K562 (cell line): Measurements from ENCODE around the gene SGSM2. TPM values are rescaled to one million over a fixed set of nuclear protein-coding genes. Genes with fewer than 3 reads are reported as not detected.

Source experiments
- AFF1 ChIP-seq, 2 experiments: fragments of 450-650 bp; IDR thresholded peaks; 2 replicates each; pipeline ENCODE4 v1.6.1; 2018; ENCODE audit warnings: mild to moderate bottlenecking in 2 of 2, low read depth in 1 of 2; ENCODE audit not compliant: partially characterized antibody in 2 of 2
- CCAR2 ChIP-seq: fragments of 200-400 bp; formaldehyde crosslinking; IDR thresholded peaks from 2 replicates; pipeline ENCODE4 v1.6.1; 2017; ENCODE audit warnings: mild to moderate bottlenecking, low read depth, low read length
- CCNT2 ChIP-seq: IDR thresholded peaks from 2 replicates; pipeline ENCODE4 v1.6.1; 2011; ENCODE audit warnings: borderline replicate concordance, low read depth, mild to moderate bottlenecking, moderate library complexity, mixed read lengths, low read length; ENCODE audit not compliant: insufficient read length; ENCODE audit errors: extremely low read depth
- CEBPG ChIP-seq, 3 experiments: fragments of 200-800 bp in 1 of 3; sonication (Bioruptor generic) in 1 of 3; sonication (generic) in 1 of 3; formaldehyde crosslinking in 1 of 3; IDR thresholded peaks in 2 of 3; conservative IDR thresholded peaks in 1 of 3; 2 replicates each; pipeline versions ENCODE4 v1.6.1 to v1.8.0; 2016 to 2022; ENCODE audit warnings: missing compliant biosample characterization in 2 of 3, missing genetic modification characterization in 2 of 3, mild to moderate bottlenecking in 1 of 3, missing genetic modification reagents in 1 of 3
- CHCHD3 ChIP-seq: fragments of 250-450 bp; sonication (Bioruptor Pico); IDR thresholded peaks from 2 replicates; pipeline ENCODE4 v2.1.2; 2022; ENCODE audit warnings: mild to moderate bottlenecking
- CREB3 ChIP-seq: fragments of 450-650 bp; conservative IDR thresholded peaks from 2 replicates; pipeline ENCODE4 v1.6.1; 2016; ENCODE audit warnings: missing genetic modification characterization, low read depth, mild to moderate bottlenecking, missing compliant biosample characterization, moderate library complexity
- CREM ChIP-seq: IDR thresholded peaks from 2 replicates; pipeline ENCODE4 v1.6.1; 2014; ENCODE audit warnings: antibody characterized with exemption, low read depth
- CXXC5 ChIP-seq: fragments of 250-450 bp; sonication (Bioruptor Pico); IDR thresholded peaks from 2 replicates; pipeline ENCODE4 v1.8.0; 2022; ENCODE audit warnings: inconsistent platforms, mild to moderate bottlenecking, moderate library complexity
- ESRRB ChIP-seq: fragments of 250-450 bp; sonication (Bioruptor Pico); IDR thresholded peaks from 2 replicates; pipeline ENCODE4 v1.5.0; 2020; ENCODE audit warnings: mild to moderate bottlenecking, moderate library complexity, borderline replicate concordance
- ETV6 ChIP-seq, 3 experiments: fragments of 150-350 bp in 1 of 3; sonication (generic) in 1 of 3; formaldehyde crosslinking in 1 of 3; IDR thresholded peaks; 2 replicates each; pipeline versions ENCODE4 v1.6.1 to v1.8.0; 2014 to 2022; ENCODE audit warnings: borderline replicate concordance in 2 of 3, low read depth in 2 of 3, antibody characterized with exemption in 1 of 3, low read length in 1 of 3, mild to moderate bottlenecking in 1 of 3, missing genetic modification reagents in 1 of 3
- GATAD2B ChIP-seq: fragments of 450-650 bp; IDR thresholded peaks from 2 replicates; pipeline ENCODE4 v1.6.1; 2017; ENCODE audit warnings: mild to moderate bottlenecking, borderline replicate concordance
- KLF16 ChIP-seq: IDR thresholded peaks from 2 replicates; pipeline ENCODE4 v1.6.1; 2016; ENCODE audit warnings: antibody characterized with exemption
- LEF1 ChIP-seq: fragments of 450-650 bp; IDR thresholded peaks from 2 replicates; pipeline ENCODE4 v1.6.1; 2016; ENCODE audit warnings: mild to moderate bottlenecking
- POLR2A ChIP-seq: fragments of 450-650 bp; conservative IDR thresholded peaks from 2 replicates; pipeline ENCODE4 v1.6.1; 2016
- POLR2H ChIP-seq: IDR thresholded peaks from 2 replicates; pipeline ENCODE4 v1.6.1; 2016; ENCODE audit warnings: missing genetic modification characterization, low read depth, mild to moderate bottlenecking, control low read depth, missing compliant biosample characterization, moderate library complexity
- RNF2 ChIP-seq: sonication (generic); IDR thresholded peaks from 2 replicates; pipeline ENCODE4 v1.6.1; 2016
- SLC30A9 ChIP-seq: fragments of 250-450 bp; sonication (Bioruptor Pico); IDR thresholded peaks from 2 replicates; pipeline ENCODE4 v1.8.0; 2022; ENCODE audit warnings: mild to moderate bottlenecking, moderate library complexity
- STAG1 ChIP-seq: sonication (generic); formaldehyde crosslinking; IDR thresholded peaks from 2 replicates; pipeline ENCODE4 v1.5.0; 2020; ENCODE audit warnings: missing genetic modification reagents, borderline replicate concordance
- TBL1XR1 ChIP-seq, 2 experiments: IDR thresholded peaks; 2 replicates each; pipeline ENCODE4 v1.6.1; 2012; ENCODE audit warnings: improper control_type of control experiment in 2 of 2, low read length in 2 of 2, mild to moderate bottlenecking in 1 of 2
- TCF7L2 ChIP-seq: fragments of 150-350 bp; IDR thresholded peaks from 2 replicates; pipeline ENCODE4 v1.6.1; 2016; ENCODE audit warnings: low read depth, mild to moderate bottlenecking, low read length, moderate library complexity
- TSC22D4 ChIP-seq: fragments of 450-650 bp; IDR thresholded peaks from 2 replicates; pipeline ENCODE4 v1.6.1; 2016; ENCODE audit warnings: missing genetic modification characterization, missing biosample characterization, control low read depth
- XRCC4 ChIP-seq: IDR thresholded peaks from one replicate; pipeline ENCODE4 v1.6.1; 2011; ENCODE audit not compliant: insufficient read depth, insufficient read length; ENCODE audit errors: extremely low read depth
- ZZZ3 ChIP-seq: fragments of 450-650 bp; IDR thresholded peaks from 2 replicates; pipeline ENCODE4 v1.6.1; 2016; ENCODE audit warnings: antibody characterized with exemption, mild to moderate bottlenecking, moderate library complexity
- polyA plus RNA-seq, 8 experiments: library from polyadenylated mRNA; depleted of rRNA in 4 of 8; stranded (reverse) in 5 of 8; unstranded in 3 of 8; fragments of >200 nt; fragmentation: Nextera tagmentation in 2 of 8; fragmentation: Illumina TruSeq in 1 of 8; extraction: Ambion mirVana in 2 of 8; extraction: Trizol in 1 of 8; gene quantifications; 2 replicates each; pipeline versions ENCODE4 v1.2.1 to v1.2.3, GENCODE V29; 2011 to 2014; ENCODE audit warnings: inconsistent platforms in 1 of 8, missing spikeins in 1 of 8
- total RNA-seq, 7 experiments: library from RNA; depleted of rRNA in 6 of 7; stranded (reverse); fragments of >200 nt in 6 of 7; fragmentation: Illumina TruSeq in 2 of 7; extraction: Trizol in 2 of 7; gene quantifications; 2 replicates each; pipeline versions ENCODE4 v1.2.1 to v1.2.3, GENCODE V29; 2011 to 2021; ENCODE audit warnings: low replicate concordance in 1 of 7

The SGSM2 gene
- total and polyA plus RNA-seq, 9 of the 15 experiments (the other 6 are each of a cell fraction or from before 2014, with no cell fraction given) = 0.20 to 26.3 (median 14.8) TPM

GRCh38 chr17:2399572-2400473 is 62.5 kb downstream of the SGSM2 start (continued):
- TF ChIP-seq CREB3 (tag) = 0 out of 2 replicates have a peak, but pooled peaks have one; percentile 42
- no peak for TF ChIP-seq TSC22D4 (tag)
- no peak for TF ChIP-seq TCF7L2
- peak; percentile 91 for TF ChIP-seq CREM
- TF ChIP-seq XRCC4 = no peak
- TF ChIP-seq CEBPG (CRISPR knock-in tag; IDR thresholded peaks at IDR 0.05) = peak; percentile 33; the same call in 1 of the 2 replicates
- peak in 1 of 2 experiments; percentile 58; a peak in 2 of 4 replicates for TF ChIP-seq CEBPG (tag; conservative IDR thresholded peaks at IDR 0.05 in 1 of 2, IDR thresholded peaks at IDR 0.05 in 1 of 2)
- peak; percentile 52; the same call in 1 of the 2 replicates for TF ChIP-seq RNF2
- TF ChIP-seq CCNT2 = peak; percentile 85
- TF ChIP-seq STAG1 (CRISPR knock-in tag) = no peak
- peak in 1 of 2 experiments; percentile 7; a peak in 1 of 4 replicates for TF ChIP-seq TBL1XR1 (IDR thresholded peaks at IDR 0.05; ENCODE audit: low read length in 2 of 2)
- peak; percentile 81 for TF ChIP-seq POLR2A
- TF ChIP-seq CCAR2 = no peak
- TF ChIP-seq SLC30A9 = no peak
- TF ChIP-seq CXXC5 = peak; percentile 85
- TF ChIP-seq GATAD2B = no peak
- peak; percentile 66 for TF ChIP-seq POLR2H (tag)
- no peak for TF ChIP-seq ETV6 (IDR thresholded peaks at IDR 0.05; ENCODE audit: borderline replicate concordance in 1 of 2, low read depth in 2 of 2, low read length in 1 of 2)
- no peak for TF ChIP-seq ETV6 (CRISPR knock-in tag; IDR thresholded peaks at IDR 0.05; ENCODE audit: borderline replicate concordance)
- no peak for TF ChIP-seq LEF1
- no peak for TF ChIP-seq KLF16
- TF ChIP-seq CHCHD3 (CRISPR knock-in tag) = no peak
- TF ChIP-seq ESRRB (CRISPR knock-in tag) = no peak
- peak in 1 of 2 experiments; percentile 68 for TF ChIP-seq AFF1 (IDR thresholded peaks at IDR 0.05; ENCODE audit: low read depth in 1 of 2, partially characterized antibody in 2 of 2)
- no peak for TF ChIP-seq ZZZ3
